Natural killer cell treated with Interleukin-12 subunit alpha and Interleukin-12 subunit beta and Interleukin-15 and Interleukin-18, amount 100 ng/mL, for 72 hours (primary cell): ENCODE results near the gene RNF149. TPM values are rescaled to one million over a fixed set of nuclear protein-coding genes. Genes with fewer than 3 reads are reported as not detected.
A peak's percentile ranks its signal among the peaks of the same experiment; 100 is the strongest.
"Not testable (repeated sequence)": the region's sequence is repeated elsewhere in the genome, so short reads cannot be mapped to it uniquely, and the experiment has no call there.

Source experiments
- ATAC-seq, 2 donors: fragments of 150-1000 bp; cut with Tn5 transposase in 1 of 2; sonication (Bioruptor Pico), chemical (Tn5 transposase) in 1 of 2; 2 replicates each; pipeline ENCODE4 v1.10.0; 2021
- DNase-seq: peaks from one replicate; pipeline ENCODE4 v3.0.0; 2022; ENCODE audit warnings: low spot score
- H3K27ac Mint-ChIP-seq, 2 donors: 1 replicate in 1 of 2; 2 replicates in 1 of 2; pipeline ENCODE4 v1.8.0; 2022; ENCODE audit warnings: mixed read lengths in 2 of 2, mild to moderate bottlenecking in 1 of 2, moderate library complexity in 1 of 2
- H3K27me3 Mint-ChIP-seq, 2 donors: 1 replicate in 1 of 2; 2 replicates in 1 of 2; pipeline ENCODE4 v1.8.0; 2022; ENCODE audit warnings: mixed read lengths in 2 of 2
- H3K36me3 Mint-ChIP-seq: one replicate; pipeline ENCODE4 v1.8.0; 2022; ENCODE audit warnings: mixed read lengths
- H3K4me1 Mint-ChIP-seq, 2 donors: 1 replicate in 1 of 2; 2 replicates in 1 of 2; pipeline ENCODE4 v1.8.0; 2022; ENCODE audit warnings: low read depth in 2 of 2, mixed read lengths in 2 of 2, mild to moderate bottlenecking in 1 of 2
- H3K4me3 Mint-ChIP-seq: one replicate; pipeline ENCODE4 v1.8.0; 2022; ENCODE audit warnings: mixed read lengths
- H3K9me3 Mint-ChIP-seq: 2 replicates; pipeline ENCODE4 v1.8.0; 2022; ENCODE audit warnings: mixed read lengths
- total RNA-seq, 2 donors: library from RNA; stranded (reverse); gene quantifications; one replicate each; pipeline ENCODE4 v1.2.3, GENCODE V29; 2022

RNF149 gene
- total RNA-seq, 2 donors from 2014 or later: 85.6 to 123 TPM

DNA sequence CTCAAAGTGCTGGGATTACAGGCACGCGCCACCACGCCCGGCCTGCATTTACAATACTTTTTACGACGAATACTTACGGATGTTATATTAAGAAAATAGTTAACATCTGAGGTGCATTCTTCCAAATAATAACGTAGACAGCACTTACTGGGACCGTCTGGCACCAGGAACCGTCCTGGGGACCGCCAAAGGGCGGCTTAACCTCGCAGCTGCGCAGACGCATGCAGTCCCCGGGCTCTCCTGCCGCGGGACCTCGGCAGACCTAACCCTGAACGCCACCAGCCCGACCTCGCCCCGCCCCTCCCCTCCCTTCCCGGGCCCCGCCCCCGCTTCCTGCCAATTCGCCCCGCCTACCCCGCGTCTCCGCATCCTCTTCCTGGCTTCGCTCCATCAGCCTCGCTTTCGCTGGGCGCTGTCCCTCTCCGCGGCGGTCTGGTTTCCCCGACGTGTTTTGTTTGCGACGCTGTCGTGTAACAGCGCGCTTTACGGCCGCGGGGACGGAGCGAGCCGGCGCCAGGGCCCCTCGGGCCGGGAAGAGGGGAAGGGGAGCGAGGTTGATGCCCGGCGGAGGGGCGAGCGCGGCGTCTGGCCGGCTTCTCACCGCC is 56.0 kb downstream of the RNF149 start, which contains the start of gene CNOT11:
Gene CNOT11 (plus strand): TSS at position 479 of the 605 bp plus-strand sequence. CDS start 79 bp downstream, at position 558.
- peaks cover 25 to 33% of the 10 kb centered on the region in 2 donors for H3K4me1 Mint-ChIP-seq

DNA sequence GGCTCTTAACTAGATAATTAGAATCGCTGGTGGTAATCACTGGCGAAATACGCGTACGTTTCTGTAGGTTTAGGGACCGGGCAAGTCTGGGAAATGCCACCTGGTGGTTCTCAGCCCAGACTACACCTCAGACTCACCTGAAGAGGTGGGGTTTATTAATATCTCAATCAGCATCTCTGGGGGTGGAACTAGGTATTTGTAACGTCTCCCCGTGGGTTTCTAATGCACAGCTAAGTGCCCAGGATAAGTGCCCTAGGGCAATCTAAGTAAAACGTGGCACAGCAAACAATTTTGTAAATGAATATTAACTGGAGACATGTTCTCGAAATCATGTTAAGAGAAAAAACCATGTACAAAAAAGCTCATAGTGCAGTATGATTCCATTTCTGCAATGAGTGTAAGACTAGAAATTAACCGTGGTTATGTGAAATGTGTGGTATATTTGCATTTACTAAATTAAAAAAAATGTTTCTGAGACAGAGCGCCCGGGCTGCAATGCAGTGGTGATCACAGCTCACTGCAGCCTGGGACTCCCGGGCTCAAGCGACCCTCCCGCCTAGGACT is 56.6 kb downstream of the RNF149 start:
- Mint-ChIP-seq H3K27me3 (no peaks in the 10 kb centered on the region), H3K4me1 (peaks cover 25 to 33% of the 10 kb centered on the region in 2 donors), H3K4me3 (peak overlapping the region; percentile 97), H3K9me3 (no peaks in the 10 kb centered on the region), H3K27ac (peak overlapping the region; percentile 94), H3K36me3 (peaks cover 5% of the 10 kb centered on the region)
- ATAC-seq (peak; percentile 52 to 56), DNase-seq (no peak)

More for the DNA sequence above, 56.0 kb downstream of the RNF149 start, which contains the start of gene CNOT11:
- H3K27ac Mint-ChIP-seq: peak within 1 kb of the TSS; percentile 94
- no peaks in the 10 kb centered on the region for H3K27me3 Mint-ChIP-seq
- H3K36me3 Mint-ChIP-seq: peaks cover 5% of the 10 kb centered on the region
- ATAC-seq (peak; percentile 92 to 96), DNase-seq (peak; percentile 99)
- peak within 1 kb of the TSS; percentile 97 for H3K4me3 Mint-ChIP-seq
- no peaks in the 10 kb centered on the region for H3K9me3 Mint-ChIP-seq

DNA sequence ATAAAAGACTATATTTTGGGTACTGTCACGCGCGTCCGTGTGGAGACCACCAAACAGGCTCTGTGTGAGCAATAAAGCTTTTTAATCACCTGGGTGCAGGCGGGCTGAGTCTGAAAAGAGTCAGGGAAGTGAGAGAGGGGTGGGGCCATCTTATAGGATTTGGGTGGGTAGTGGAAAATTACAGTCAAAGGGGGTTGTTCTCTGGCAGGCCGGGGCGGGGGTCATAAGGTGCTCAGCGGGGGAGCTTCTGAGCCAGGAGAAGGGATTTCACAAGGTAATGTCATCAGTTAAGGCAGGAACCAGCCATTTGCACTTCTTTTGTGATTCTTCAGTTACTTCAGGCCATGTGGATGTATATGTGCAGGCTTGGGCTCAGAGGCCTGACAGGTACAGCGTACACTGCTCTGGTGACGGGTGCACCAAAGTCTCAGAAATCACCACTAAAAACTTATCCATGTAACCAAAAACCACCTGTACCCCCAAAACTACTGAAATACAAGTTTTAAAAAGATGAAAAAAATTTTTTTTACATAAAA is 57.2 kb downstream of the RNF149 start:
- H3K36me3 Mint-ChIP-seq, DNase-seq, H3K4me3 Mint-ChIP-seq, H3K27ac Mint-ChIP-seq, H3K27me3 Mint-ChIP-seq, H3K9me3 Mint-ChIP-seq, ATAC-seq: not testable (repeated sequence)
- H3K4me1 Mint-ChIP-seq: peaks cover 21 to 31% of the 10 kb centered on the region in 2 donors

DNA sequence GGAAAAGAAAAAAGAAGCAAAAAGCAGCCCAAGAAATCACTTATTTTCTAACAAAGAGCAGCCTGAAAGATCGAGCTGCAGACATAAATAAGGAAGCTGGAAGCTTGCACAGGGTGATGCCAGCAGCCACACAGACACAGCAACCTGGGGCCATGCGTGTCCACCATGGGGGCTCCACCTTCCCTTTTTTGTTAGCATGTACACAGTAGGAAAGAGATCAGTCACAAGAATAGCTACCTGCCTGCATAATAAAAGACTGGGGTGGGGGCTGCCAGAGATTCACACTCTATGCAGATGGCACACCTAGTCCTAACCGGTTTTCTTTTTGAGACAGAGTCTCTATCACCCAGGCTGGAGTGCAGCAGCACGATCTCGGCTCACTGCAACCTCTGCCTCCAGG is 58.7 kb downstream of the RNF149 start:
- Mint-ChIP-seq H3K27me3 (no peaks in the 10 kb centered on the region), H3K9me3 (no peaks in the 10 kb centered on the region), H3K27ac (no peak overlapping the region), H3K4me3 (no peak overlapping the region), H3K4me1 (peaks cover 10 to 21% of the 10 kb centered on the region in 2 donors), H3K36me3 (peaks cover 5% of the 10 kb centered on the region)
- DNase-seq (no peak), ATAC-seq (no peak)

DNA sequence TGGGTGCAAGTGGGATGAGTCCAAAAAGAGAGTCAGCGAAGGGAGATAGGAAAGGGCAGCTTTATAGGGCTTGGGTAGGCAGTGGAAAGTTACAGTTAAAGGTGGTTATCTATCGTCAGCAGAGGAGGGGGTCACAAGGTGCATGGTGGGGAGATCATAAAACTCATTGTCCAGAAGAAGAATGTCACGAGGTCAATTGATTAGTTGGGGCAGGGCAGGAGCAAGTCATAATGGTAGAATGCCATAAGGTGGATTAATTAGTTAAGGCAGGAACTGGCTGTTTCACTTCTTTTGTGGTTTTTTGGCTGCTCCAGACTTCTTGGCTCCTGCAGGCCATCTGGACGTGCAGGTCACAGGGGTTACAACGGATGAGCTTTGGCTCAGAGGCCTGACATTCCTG is 59.7 kb downstream of the RNF149 start:
- not testable (repeated sequence) for H3K4me3 Mint-ChIP-seq, ATAC-seq, H3K9me3 Mint-ChIP-seq, H3K27me3 Mint-ChIP-seq, DNase-seq, H3K36me3 Mint-ChIP-seq, H3K27ac Mint-ChIP-seq
- peaks cover 5 to 12% of the 10 kb centered on the region in 2 donors for H3K4me1 Mint-ChIP-seq

DNA sequence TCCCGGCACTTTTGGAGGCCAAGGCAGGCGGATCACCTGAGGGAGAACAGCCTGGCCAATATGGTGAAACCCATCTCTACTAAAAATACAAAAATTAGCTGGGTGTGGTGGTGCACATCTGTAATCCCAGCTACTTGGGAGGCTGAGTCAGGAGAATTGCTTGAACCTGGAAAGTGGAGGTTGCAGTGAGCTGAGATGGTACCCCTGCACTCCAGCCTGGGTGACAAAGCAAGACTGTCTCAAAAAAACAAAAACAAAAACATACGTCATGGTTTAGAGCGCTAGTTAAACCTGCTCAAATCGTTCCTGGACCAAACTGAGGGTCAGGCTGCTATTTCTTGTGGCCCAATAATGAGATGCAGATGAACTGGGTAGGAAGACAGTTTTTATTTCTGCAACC is 63.0 kb downstream of the RNF149 start:
- H3K27me3 Mint-ChIP-seq, H3K4me3 Mint-ChIP-seq, H3K36me3 Mint-ChIP-seq, H3K9me3 Mint-ChIP-seq, H3K27ac Mint-ChIP-seq, ATAC-seq, H3K4me1 Mint-ChIP-seq, DNase-seq: not testable (repeated sequence)

DNA sequence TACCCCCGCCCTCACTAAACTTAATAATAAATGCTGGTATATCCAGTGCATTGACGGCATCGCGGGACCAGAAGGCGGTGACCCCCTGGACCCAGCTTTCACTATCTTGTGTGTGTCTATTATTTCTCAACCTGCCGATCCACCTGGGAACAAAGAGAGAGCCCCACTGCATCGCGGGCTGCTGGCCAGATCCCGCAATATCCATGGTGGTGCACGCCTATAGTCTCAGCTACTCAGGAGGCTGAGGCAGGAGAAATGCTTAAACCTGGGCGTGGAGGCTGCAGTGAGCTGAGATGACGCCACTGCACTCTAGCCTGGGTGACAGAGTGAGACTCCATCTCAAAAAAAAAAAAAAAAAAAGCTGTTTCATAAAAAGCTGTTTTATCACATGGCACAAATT is 63.6 kb downstream of the RNF149 start:
- not testable (repeated sequence) for DNase-seq, H3K4me3 Mint-ChIP-seq, H3K36me3 Mint-ChIP-seq, H3K9me3 Mint-ChIP-seq, H3K27me3 Mint-ChIP-seq, ATAC-seq, H3K4me1 Mint-ChIP-seq, H3K27ac Mint-ChIP-seq

DNA sequence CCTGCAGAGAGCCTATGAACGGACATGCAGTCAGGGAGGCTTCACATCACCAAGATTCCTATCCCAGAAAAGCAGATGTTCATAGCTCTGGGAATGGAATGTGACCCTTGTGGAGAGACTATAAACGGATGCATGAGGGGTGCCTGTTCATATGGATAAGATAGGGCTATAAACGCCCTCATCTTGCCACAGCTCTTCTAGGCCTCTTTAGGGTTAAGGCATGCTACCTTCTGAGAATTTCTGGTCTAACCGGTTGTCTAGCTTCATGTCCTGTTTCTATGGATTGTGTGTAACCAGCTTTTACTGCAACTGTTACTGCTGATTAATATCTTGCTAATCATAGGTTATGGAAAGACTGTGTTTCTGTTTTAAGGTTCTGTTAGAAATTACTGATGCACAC is 64.1 kb downstream of the RNF149 start:
- not testable (repeated sequence) for H3K4me3 Mint-ChIP-seq, DNase-seq, H3K4me1 Mint-ChIP-seq, H3K9me3 Mint-ChIP-seq, H3K27me3 Mint-ChIP-seq, H3K27ac Mint-ChIP-seq, H3K36me3 Mint-ChIP-seq, ATAC-seq

DNA sequence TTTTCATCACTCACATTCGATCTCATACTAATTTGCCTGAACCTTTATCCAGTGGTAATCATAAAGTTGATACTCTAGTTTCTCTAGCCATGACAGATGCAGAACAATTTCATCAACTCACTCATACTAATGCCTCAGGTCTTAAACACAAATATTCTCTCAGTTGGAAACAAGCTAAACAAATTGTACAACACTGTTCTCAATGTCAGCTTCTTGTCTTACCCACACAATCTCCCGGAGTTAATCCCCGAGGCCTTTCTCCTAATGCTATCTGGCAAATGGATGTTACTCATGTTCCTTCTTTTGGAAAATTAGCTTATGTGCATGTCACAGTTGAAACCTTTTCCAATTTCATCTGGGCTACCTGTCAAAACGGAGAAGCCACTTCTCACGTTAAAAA is 67.3 kb downstream of the RNF149 start:
- H3K27me3 Mint-ChIP-seq: no peaks in the 10 kb centered on the region
- ATAC-seq (no peak), DNase-seq (no peak)
- no peaks in the 10 kb centered on the region for H3K4me1 Mint-ChIP-seq
- H3K27ac Mint-ChIP-seq: no peak overlapping the region
- no peak overlapping the region for H3K4me3 Mint-ChIP-seq
- H3K9me3 Mint-ChIP-seq: no peaks in the 10 kb centered on the region
- no peaks in the 10 kb centered on the region for H3K36me3 Mint-ChIP-seq

DNA sequence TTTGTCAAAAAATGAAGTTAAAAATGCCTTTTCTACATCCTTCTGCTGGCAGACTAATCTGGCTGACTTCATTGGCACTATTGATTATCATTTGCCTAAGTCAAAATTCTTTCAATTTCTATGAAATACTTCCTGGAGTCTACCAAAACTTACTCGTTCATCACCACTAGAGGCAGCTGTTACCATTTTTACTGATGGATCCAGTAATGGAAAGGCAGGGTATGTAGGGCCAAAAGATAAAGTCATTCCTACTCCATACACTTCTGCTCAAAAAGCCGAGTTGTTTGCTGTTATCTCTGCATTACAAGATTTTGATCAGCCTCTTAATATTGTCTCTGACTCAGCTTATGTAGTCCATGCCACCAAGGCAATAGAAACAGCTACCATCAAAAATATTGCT is 67.8 kb downstream of the RNF149 start:
- not testable (repeated sequence) for H3K9me3 Mint-ChIP-seq, H3K4me1 Mint-ChIP-seq, H3K4me3 Mint-ChIP-seq, DNase-seq, H3K27me3 Mint-ChIP-seq, ATAC-seq, H3K36me3 Mint-ChIP-seq
- H3K27ac Mint-ChIP-seq: peak overlapping the region in 1 of 2 donors; percentile 21

DNA sequence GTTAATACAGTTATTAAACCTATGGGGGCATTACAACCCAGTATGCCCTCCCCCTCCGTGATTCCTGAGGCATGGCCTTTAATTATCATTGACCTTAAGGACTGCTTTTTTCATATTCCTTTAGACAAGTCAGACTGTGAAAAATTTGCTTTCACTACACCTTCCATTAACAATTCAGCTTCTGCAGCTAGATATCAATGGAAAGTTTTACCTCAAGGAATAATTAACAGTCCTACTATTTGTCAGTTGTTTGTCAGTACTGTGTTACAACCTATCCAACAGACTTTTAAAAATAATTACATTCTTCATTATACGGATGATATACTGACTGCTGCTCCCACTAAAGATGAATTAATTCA is 68.8 kb downstream of the RNF149 start:
- H3K4me1 Mint-ChIP-seq, H3K36me3 Mint-ChIP-seq, H3K27me3 Mint-ChIP-seq, H3K4me3 Mint-ChIP-seq, H3K9me3 Mint-ChIP-seq, ATAC-seq, DNase-seq: not testable (repeated sequence)
- peak overlapping the region in 1 of 2 donors; percentile 21 for H3K27ac Mint-ChIP-seq

DNA sequence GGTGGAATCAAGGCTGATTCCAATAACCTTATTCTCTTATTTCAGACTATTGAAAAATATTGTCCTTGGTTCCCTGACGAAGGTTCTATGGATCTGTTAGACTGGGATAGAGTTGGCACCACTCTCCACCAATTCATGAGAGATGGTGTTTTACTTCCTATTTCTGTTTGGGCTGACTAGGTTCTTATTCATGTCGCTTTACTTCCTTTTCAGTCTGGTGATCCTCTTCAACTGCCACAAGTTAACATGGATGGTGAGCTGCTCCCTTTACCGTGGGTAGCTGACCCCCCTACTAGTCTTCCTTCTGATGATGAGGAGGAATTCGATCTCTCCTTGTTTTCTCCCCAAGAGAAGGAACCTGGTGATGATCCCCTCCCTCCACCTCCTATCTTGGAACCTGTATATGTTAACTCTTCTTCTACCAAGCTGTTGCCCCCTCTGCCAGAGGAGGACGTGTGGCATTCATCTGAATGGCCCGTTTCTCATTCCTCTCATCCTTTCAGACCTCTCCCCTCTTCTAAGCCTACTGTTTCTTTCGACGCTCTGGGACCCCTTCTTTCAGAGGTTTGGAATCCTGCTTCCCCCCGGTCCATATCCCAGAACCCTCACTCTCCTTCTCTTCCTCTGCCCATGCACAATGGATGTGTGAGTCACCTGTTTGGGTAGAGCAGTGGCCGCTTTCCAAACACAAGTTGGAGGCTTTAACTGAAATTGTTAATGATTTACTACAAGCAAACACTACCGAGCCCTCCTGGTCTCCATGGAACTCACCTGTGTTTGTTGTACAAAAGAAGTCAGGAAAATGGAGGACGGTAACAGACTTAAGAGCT is 69.4 kb downstream of the RNF149 start:
- H3K27me3 Mint-ChIP-seq: no peaks in the 10 kb centered on the region
- H3K4me1 Mint-ChIP-seq: no peaks in the 10 kb centered on the region
- ATAC-seq (no peak), DNase-seq (no peak)
- no peaks in the 10 kb centered on the region for H3K36me3 Mint-ChIP-seq
- no peak overlapping the region for H3K4me3 Mint-ChIP-seq
- no peak overlapping the region for H3K27ac Mint-ChIP-seq
- no peaks in the 10 kb centered on the region for H3K9me3 Mint-ChIP-seq

DNA sequence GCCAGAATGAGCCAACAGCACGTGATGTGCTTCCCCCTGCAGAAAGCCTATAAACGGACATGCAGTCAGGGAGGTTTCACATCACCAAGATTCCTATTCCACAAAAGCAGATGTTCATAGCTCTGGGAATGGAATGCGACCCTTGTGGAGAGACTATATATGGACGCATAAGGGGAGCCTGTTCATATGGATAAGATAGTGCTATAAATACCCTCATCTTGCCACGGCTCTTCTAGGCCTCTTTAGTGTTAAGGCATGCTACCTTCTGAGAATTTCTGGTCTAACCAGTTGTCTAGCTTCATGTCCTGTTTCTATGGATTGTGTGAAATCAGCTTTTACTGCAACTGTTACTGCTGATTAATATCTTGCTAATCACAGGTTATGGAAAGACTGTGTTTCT is 70.6 kb downstream of the RNF149 start:
- not testable (repeated sequence) for H3K4me1 Mint-ChIP-seq, H3K9me3 Mint-ChIP-seq, H3K27me3 Mint-ChIP-seq, H3K36me3 Mint-ChIP-seq, DNase-seq, ATAC-seq, H3K4me3 Mint-ChIP-seq, H3K27ac Mint-ChIP-seq

DNA sequence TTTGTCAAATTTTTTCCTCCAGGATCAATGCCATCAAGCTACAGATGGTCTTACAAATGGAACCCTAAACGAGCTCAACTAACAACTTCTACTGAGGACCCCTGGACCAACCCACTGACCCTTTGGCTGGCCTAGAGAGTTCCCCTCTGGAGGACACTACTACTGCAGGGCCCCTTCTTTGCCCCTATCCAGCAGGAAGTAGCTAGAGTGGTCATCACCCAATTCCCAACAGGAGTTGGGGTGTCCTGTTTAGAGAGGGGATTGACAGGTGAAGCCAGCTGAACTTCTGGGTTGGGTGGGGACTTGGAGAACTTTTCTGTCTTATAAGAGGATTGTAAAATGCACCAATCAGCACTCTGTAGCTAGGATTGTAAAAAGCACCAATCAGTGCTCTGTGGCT is 72.5 kb downstream of the RNF149 start:
- ATAC-seq, H3K4me1 Mint-ChIP-seq, H3K9me3 Mint-ChIP-seq, H3K4me3 Mint-ChIP-seq, DNase-seq, H3K36me3 Mint-ChIP-seq, H3K27me3 Mint-ChIP-seq, H3K27ac Mint-ChIP-seq: not testable (repeated sequence)
